AG04450 (cell line): Measurements from ENCODE around the gene FDX2. TPM values are rescaled to one million over a fixed set of nuclear protein-coding genes. Genes with fewer than 3 reads are reported as not detected.

Experiments
- CTCF ChIA-PET: fragments of 300-600, 350-600 bp; formaldehyde crosslinking; extraction: SDS; loops from one replicate; lab custom pipeline; 2022; ENCODE audit warnings: antibody characterized with exemption, inconsistent platforms; lab: Charles Lee
- POLR2A ChIA-PET: fragments of 350-600 bp; formaldehyde crosslinking; extraction: SDS; loops from one replicate; lab custom pipeline; 2021; ENCODE audit warnings: antibody characterized with exemption, inconsistent platforms; lab: Yijun Ruan, JAX
- DNase-seq: peaks from one replicate; pipeline ENCODE4 v3.0.0-alpha.2; 2011; ENCODE audit warnings: low read depth, low spot score
- H3K27ac ChIP-seq: one replicate; pipeline ENCODE4 v1.5.1; 2012; ENCODE audit warnings: low read depth, low read length, control low read depth
- H3K27me3 ChIP-seq: one replicate; pipeline ENCODE4 v1.6.0; 2012; ENCODE audit warnings: low read length; ENCODE audit not compliant: control insufficient read depth, insufficient read depth
- H3K4me3 ChIP-seq: 2 replicates; pipeline ENCODE4 v1.5.1; 2011; ENCODE audit warnings: mild to moderate bottlenecking, low read depth, low read length, control low read depth
- H3K9me3 ChIP-seq: 2 replicates; pipeline ENCODE4 v1.5.1; 2012; ENCODE audit warnings: low read length; ENCODE audit not compliant: control insufficient read depth, insufficient read depth
- polyA plus RNA-seq: library from polyadenylated mRNA; depleted of rRNA; stranded (reverse); fragments of >200 nt; gene quantifications from 2 replicates; pipeline ENCODE4 v1.2.3, GENCODE V29; 2011
- TF ChIP-seq, protein P1 (sequence below): IDR thresholded peaks from 2 replicates; pipeline ENCODE4 v1.5.1; 2011; ENCODE audit warnings: low read depth, low read length, control low read depth, inconsistent platforms

The FDX2 gene
- polyA plus RNA-seq, 1 experiment = 20.8 TPM

DNA sequence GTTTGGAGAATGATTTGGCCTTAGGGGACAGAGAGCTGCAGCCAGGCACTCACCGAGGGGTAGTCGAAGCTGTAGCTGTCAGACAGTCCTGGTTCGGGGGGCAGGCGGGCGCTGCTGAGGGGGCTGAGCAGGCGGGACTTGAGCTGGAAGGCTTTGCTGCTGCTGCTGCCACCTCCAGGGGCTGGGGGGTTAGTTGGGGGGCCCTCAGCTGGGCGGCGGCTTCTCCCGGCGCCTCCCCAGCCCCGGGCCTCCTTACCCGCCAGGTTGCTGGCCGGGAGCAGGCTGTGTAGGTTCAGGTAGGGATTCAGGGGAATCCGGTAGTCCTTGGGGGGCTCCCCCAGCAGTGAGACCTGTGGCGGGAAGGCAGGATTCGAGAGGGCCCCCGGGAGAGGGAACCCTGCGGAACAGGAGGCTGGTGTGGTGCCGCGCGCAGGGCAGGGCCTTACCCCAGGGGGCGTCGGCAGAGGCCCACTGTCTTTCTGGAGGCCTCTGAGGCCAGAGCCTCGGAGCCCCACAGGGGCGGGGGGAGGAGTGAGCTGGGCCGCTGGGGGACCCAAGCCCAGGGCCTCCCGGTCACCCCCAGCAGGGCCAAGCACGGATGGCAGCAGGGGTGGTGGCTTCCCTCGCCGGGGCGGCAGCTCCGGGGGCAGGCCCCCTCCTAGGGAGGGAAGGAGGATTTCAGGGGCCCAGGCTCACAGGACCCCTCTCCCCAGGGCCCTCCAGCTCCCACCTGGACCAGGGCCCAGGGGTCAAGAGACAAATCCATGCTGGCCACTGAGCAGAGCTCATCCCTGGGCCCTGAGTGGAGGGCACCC is 5.0 kb upstream of the FDX2 start:
- ChIA-PET CTCF (no interaction called here), POLR2A (no interaction called here)
- Histone ChIP-seq H3K27me3 (no peaks in the 10 kb centered on the region), H3K27ac (no peak overlapping the region), H3K9me3 (no peaks in the 10 kb centered on the region; the same call in 1 of the 2 replicates), H3K4me3 (no peak overlapping the region)
- DNase-seq = no peak
- TF ChIP-seq, protein P1, sequence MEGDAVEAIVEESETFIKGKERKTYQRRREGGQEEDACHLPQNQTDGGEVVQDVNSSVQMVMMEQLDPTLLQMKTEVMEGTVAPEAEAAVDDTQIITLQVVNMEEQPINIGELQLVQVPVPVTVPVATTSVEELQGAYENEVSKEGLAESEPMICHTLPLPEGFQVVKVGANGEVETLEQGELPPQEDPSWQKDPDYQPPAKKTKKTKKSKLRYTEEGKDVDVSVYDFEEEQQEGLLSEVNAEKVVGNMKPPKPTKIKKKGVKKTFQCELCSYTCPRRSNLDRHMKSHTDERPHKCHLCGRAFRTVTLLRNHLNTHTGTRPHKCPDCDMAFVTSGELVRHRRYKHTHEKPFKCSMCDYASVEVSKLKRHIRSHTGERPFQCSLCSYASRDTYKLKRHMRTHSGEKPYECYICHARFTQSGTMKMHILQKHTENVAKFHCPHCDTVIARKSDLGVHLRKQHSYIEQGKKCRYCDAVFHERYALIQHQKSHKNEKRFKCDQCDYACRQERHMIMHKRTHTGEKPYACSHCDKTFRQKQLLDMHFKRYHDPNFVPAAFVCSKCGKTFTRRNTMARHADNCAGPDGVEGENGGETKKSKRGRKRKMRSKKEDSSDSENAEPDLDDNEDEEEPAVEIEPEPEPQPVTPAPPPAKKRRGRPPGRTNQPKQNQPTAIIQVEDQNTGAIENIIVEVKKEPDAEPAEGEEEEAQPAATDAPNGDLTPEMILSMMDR = no peak

DNA sequence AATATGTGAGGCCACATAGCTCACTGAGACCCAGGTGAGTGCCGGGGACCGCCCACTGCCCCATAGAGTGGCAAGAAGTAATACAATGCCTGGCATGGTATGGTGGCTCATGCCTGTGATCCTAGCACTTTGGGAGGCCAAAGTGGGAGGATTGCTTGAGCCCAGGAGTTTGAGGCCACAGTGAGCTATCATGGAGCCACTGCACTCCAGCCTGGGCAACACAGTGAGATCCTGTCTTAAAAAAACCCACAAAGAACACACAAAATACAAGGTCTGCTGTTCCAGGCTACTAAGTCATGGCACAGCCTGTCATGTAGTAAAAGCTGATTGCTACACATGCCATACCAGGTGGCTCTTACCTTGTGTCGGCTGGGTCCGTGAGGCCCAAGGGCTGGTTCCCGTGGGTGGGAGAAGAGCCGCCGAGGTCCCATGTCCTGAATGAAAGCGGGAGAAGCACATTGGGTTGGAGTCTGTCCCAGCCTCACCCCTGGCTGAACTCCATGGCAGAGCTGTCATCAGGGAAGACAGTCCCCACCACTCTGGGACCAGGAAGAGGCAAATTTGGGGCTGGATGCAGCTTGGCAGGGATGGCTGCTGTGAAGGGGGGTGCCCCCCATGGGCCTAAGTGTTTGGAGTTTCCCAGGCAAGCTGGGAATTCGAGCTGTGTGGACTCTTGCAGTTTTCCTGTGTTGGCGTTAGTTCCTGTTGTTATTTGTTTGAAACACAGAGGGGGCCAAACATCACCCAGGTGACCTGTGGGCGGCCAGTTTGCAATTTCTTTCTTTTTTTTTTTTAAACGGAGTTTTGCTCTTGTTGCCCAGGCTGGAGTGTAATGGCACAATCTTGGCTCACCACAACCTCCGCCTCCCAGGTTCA is 3.2 kb upstream of the FDX2 start:
- TF ChIP-seq, protein P1 = no peak
- no peaks in the 10 kb centered on the region for H3K27me3 ChIP-seq
- ChIA-PET CTCF (no interaction called here), POLR2A (interaction anchor here (0.7 to 1.6 kb wide), 2 partner anchors 12 to 16 kb away, joined by 3 to 4 read pairs; no protein-coding TSS in a partner anchor)
- no peaks in the 10 kb centered on the region; the same call in 1 of the 2 replicates for H3K9me3 ChIP-seq
- DNase-seq = no peak
- no peak overlapping the region for H3K27ac ChIP-seq
- H3K4me3 ChIP-seq = no peak overlapping the region

DNA sequence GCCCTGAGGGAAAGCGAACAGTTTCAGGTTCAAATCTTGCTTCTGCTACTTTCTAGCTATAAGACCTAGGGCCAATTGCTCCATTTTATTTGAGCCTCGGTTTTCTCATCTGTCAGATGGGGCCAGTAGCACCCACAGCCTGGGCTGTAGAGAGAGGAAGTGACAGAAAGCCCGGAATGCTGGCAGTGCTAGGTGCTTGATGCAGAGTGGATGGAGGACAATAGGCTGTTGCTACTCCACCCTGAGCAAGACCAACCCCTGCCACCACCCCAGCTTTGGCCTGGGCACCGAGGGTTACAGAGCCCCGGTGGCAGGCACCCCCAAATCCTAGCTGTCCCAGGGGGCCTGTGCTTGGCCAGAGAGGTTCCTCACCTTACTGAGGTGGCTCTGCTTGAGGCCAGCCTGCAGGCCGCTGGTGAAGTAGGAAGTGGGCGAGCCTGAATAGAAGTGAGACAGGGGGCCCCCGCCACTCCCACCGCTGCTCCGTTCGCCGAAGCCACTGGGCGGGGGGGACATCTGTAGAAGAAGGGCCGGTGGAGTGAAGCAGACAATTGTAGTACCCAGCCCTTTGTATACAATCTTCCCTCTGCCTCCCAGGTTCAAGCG is 2.1 kb upstream of the FDX2 start:
- Histone ChIP-seq H3K27me3 (no peaks in the 10 kb centered on the region), H3K9me3 (no peaks in the 10 kb centered on the region; the same call in 1 of the 2 replicates), H3K27ac (no peak overlapping the region), H3K4me3 (no peak overlapping the region)
- no peak for DNase-seq
- TF ChIP-seq, protein P1 = no peak
- POLR2A ChIA-PET = interaction anchor here (1.6 to 1.7 kb wide), 2 partner anchors 15 to 17 kb away, joined by 4 to 9 read pairs; partner anchors contain the start of gene RAVER1
- CTCF ChIA-PET = no interaction called here

DNA sequence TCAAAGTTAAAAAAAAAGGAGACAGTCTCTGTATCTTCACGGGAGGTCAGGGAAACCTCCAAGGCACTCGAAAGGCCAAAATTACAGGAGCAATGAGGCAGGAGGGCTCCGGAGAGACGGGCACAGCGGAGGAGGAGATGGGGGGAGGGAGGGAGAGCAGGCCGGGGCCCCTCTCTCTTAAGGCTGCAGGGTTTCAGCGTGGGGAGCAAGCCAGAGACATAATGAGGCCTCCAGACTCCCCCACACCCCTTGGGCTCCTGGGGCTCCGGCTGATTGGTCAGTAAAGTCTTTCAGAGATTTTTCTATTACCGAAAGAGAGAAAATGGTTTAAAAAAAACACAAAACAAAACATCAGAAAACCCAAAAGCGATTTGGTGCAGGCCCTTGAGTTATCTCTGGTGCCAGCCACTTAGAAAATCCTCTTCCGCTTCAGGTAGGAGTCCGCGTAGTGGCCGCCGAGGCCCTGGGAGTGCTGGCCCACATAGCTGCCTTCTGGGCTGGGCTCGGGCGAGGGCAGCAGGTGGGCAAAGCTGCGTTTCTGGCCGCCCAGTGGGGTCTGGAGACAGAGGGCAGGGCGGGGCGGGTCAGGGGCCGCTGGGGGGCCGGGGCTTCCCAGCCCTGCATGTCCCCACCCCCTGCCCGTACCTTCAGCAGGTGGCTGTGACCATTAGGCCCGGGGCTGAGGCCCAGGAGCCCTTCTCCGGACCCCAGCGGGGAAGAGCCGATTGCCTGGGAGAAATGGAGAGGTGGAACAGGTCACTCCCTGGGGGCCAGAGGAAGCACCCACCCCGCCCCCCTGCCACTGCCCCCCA is 1.4 kb upstream of the FDX2 start:
- DNase-seq = no peak
- Histone ChIP-seq H3K4me3 (no peak overlapping the region), H3K27me3 (no peaks in the 10 kb centered on the region), H3K27ac (no peak overlapping the region), H3K9me3 (no peaks in the 10 kb centered on the region; the same call in 1 of the 2 replicates)
- ChIA-PET POLR2A (interaction anchor here (0.8 to 1.7 kb wide), 4 partner anchors 13 to 48 kb away, joined by 3 to 9 read pairs (median 4); partner anchors contain the start of gene RAVER1), CTCF (interaction anchor here (1.2 kb wide), 1 partner anchor 73 kb away, joined by 8 read pairs; no protein-coding TSS in a partner anchor)
- TF ChIP-seq, protein P1 = no peak
